ENCODE results near the gene KCNJ11. TPM values are rescaled to one million over a fixed set of nuclear protein-coding genes. Genes with fewer than 3 reads are reported as not detected.

The KCNJ11 gene
- total RNA-seq, 2 donors from 2014 or later = 0.32 TPM; not detected in 1

- Mint-ChIP-seq H3K4me1 (no peaks in the 10 kb centered on the region), H3K27me3 (peaks cover 22% of the 10 kb centered on the region), H3K27ac (no peak overlapping the region), H3K4me3 (no peak overlapping the region), H3K36me3 (ENCODE audit: low read depth) (no peaks in the 10 kb centered on the region), H3K9me3 (no peaks in the 10 kb centered on the region)
- ATAC-seq (replicated peaks) = no peak
Measured at GRCh38 chr11:17414317-17414737, 25.9 kb upstream of the KCNJ11 start.

GRCh38 chr11:17413414-17414316 is 25.2 kb upstream of the KCNJ11 start:
- H3K27ac Mint-ChIP-seq = no peak overlapping the region
- ATAC-seq (replicated peaks) = no peak
- no peak overlapping the region for H3K4me3 Mint-ChIP-seq
- peaks cover 17% of the 10 kb centered on the region for H3K27me3 Mint-ChIP-seq
- H3K36me3 Mint-ChIP-seq (ENCODE audit: low read depth) = no peaks in the 10 kb centered on the region
- no peaks in the 10 kb centered on the region for H3K4me1 Mint-ChIP-seq
- H3K9me3 Mint-ChIP-seq = no peaks in the 10 kb centered on the region

DNA sequence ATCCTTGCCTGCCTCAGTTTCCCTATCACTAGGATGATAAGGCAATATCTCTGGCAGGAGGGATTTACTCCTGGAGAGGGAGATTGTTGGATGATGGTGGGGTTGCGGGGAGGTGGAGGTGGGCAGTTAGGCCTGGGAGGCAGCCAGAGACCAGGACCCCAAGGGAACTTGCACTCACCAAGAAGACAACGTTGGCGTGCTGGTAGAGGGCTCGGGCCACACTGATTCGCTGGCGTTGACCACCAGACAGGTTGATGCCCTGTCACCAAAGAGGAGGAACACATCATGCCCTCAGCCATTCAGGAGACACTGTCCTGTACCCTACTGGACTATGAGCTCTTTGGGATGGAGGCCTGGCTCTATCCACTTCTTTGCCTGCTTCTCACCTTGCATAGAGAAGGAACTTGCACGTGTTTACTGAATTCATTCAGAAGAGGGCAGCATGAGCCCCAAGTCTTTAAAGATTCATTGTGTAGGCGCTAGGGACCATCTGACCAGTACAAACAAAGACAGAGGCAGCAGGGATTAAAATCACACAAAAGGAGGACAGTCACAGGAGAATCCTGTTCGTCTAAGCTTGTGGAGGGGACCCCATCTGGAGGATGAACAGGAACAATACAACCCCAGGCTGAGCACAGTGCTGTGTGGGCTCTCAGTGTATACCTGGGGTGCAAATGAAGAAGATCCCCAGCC is 24.2 kb upstream of the KCNJ11 start:
- Mint-ChIP-seq H3K9me3 (no peaks in the 10 kb centered on the region), H3K36me3 (ENCODE audit: low read depth) (no peaks in the 10 kb centered on the region), H3K27me3 (peaks cover 12% of the 10 kb centered on the region), H3K4me3 (no peak overlapping the region), H3K27ac (no peak overlapping the region), H3K4me1 (no peaks in the 10 kb centered on the region)
- no peak for ATAC-seq (replicated peaks)

DNA sequence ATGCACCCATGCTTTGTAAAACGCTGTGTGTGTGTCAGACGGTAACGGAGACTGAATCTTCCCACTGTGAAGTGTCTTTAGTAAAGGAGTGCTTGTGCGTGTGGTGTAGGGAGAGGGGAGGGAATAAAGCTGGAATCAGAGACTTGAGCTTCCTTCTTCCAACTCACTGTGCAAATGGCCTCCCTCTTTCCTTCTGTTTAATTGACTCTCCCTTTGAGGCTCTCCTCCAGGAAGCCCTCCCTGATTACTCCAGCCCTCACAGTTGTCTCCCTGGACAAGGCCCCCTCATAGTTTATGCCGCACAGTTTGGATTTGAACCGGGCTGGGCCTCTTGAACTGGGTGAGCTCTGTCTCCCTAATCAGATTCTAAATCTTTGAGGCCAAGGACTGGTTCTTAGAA is 23.0 kb upstream of the KCNJ11 start:
- H3K27me3 Mint-ChIP-seq = peaks cover 10% of the 10 kb centered on the region
- H3K4me1 Mint-ChIP-seq = no peaks in the 10 kb centered on the region
- H3K36me3 Mint-ChIP-seq (ENCODE audit: low read depth) = no peaks in the 10 kb centered on the region
- H3K27ac Mint-ChIP-seq = no peak overlapping the region
- H3K4me3 Mint-ChIP-seq = no peak overlapping the region
- ATAC-seq (replicated peaks) = no peak
- no peaks in the 10 kb centered on the region for H3K9me3 Mint-ChIP-seq

DNA sequence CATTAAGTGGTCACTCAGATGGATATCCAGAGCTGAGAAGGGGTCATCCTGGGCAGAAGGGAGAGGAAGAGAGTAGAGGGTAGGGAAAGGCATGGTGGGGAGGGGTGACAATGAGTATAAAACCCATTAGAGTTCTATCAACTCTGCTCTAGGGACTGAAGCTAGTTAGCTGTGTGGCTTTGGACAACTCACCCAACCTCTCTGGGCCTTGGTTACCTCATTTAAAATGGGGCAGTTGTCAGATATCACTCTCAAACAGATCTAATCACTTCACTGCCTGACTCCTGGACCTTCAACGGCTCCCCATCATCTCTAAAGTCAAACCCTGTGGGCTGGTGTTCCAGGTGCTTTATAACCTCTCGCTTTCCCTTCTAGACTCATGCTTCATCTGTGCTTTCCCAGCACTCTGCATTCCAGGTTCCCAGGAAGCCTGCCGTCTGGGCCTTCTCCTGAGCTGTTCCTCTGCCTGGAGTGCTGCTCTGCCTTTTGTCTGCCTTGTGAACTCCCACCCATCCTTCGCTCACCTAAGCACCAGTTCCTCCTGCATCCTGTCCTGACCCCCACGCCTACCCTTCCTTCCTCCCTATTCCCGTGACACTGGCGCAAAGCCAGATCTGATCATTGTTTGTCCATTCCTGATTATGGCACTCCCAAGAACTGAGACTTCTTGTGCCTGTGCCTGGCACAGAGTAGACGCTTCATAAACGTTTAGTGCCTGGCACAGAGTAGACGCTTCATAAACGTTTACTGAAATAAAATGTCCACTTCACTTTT is 22.3 kb upstream of the KCNJ11 start:
- Mint-ChIP-seq H3K4me1 (no peaks in the 10 kb centered on the region), H3K9me3 (no peaks in the 10 kb centered on the region), H3K27ac (no peak overlapping the region), H3K36me3 (ENCODE audit: low read depth) (no peaks in the 10 kb centered on the region), H3K27me3 (peaks cover 7% of the 10 kb centered on the region), H3K4me3 (no peak overlapping the region)
- ATAC-seq (replicated peaks) = no peak

- Mint-ChIP-seq H3K4me1 (no peaks in the 10 kb centered on the region), H3K27ac (no peak overlapping the region), H3K27me3 (peaks cover 4% of the 10 kb centered on the region), H3K36me3 (ENCODE audit: low read depth) (no peaks in the 10 kb centered on the region), H3K9me3 (no peaks in the 10 kb centered on the region), H3K4me3 (no peak overlapping the region)
- no peak for ATAC-seq (replicated peaks)
Measured at GRCh38 chr11:17408641-17409040, 20.2 kb upstream of the KCNJ11 start.

DNA sequence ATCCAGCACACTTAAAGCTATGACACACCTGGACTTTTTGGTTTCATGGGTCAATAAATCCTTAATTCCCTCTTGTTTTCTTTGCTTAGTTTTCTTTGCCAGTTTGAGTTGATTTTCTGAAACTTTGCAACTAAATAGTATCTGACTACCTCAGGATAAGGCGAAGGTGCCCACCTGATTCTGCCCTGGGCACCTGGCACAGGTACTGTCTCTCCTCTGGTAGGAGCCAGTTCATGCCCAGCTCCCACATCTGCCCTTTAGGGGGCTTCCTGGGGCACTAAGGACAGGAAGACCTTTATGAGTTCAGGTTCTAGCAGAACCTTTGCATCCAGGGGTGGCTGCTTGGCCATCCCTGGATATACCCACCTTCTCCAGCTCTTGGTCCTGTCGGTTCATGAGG is 19.6 kb upstream of the KCNJ11 start:
- no peak overlapping the region for H3K27ac Mint-ChIP-seq
- ATAC-seq (replicated peaks) = no peak
- H3K36me3 Mint-ChIP-seq (ENCODE audit: low read depth) = no peaks in the 10 kb centered on the region
- no peaks in the 10 kb centered on the region for H3K9me3 Mint-ChIP-seq
- no peaks in the 10 kb centered on the region for H3K4me1 Mint-ChIP-seq
- H3K4me3 Mint-ChIP-seq = no peak overlapping the region
- H3K27me3 Mint-ChIP-seq = no peaks in the 10 kb centered on the region

DNA sequence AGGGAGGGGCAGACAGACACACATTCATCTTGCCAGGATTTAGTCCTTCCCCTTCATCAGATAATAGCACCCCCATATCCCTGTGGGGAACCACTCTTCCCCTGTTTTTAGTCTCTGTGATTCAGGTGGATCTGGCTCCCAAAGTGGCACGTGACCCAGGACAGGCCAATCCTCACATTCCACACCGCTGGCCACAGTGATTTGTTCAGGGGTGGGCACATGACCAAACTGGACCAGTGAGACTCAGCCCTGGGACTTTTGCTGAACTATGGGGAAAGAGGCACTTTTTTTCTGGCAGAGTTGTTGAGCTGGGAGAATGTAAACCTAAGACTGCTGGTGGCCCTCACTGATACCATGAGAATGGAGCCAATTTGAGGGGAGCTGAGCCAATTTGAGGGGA is 19.1 kb upstream of the KCNJ11 start:
- Mint-ChIP-seq H3K27me3 (no peaks in the 10 kb centered on the region), H3K27ac (no peak overlapping the region), H3K4me3 (no peak overlapping the region), H3K4me1 (no peaks in the 10 kb centered on the region), H3K36me3 (ENCODE audit: low read depth) (no peaks in the 10 kb centered on the region), H3K9me3 (no peaks in the 10 kb centered on the region)
- peak; percentile 29 for ATAC-seq (replicated peaks)

DNA sequence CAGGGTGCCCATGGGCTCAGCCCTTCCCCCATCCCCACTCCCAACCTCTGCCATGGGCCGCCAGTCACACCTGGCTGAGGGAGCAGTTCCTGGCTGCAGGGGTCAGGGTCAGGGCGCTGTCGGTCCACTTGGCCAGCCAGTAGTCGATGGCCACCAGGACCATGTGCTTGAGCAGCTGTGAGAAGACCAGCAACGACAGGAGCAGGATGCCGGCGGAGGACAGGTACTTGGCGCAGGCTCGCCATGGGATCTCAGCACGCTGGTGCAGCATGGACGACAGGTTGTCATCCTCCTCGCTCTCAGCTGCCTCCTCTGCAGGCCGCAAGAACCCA is 18.3 kb upstream of the KCNJ11 start:
- no peaks in the 10 kb centered on the region for H3K4me1 Mint-ChIP-seq

DNA sequence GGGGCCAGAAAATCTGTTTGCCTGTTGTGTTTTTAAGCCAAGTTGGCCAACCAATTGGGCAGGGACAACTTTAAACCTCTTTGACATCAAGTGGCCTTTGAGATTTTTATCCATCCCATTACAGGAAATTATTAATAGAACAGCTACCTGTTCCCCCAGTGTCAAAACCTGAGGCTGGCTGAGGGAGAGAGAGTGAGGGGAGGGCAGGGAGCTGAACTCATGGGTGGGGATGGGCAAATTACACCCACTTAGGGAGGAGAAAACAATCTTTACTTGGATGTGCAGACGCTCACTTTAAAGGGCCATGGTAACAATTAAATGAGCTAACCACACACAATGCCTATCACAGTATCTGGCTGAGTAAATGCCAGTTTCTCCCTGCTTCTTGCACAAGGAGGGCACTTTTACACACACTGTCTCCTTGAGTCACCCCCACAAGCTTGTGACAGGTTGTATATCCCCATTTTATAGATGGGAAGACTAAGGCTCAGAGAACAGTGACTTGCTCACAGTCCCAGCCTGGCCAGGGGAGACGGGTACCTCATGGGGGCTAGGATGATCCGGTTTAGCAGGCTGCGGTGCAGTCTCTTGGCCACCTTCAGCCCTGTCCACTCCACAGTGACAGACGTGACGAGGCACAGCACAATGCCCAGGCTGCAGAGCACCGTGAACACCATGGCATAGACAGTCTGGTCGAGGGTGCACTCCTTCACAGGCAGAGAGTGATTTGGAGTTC is 17.8 kb upstream of the KCNJ11 start:
- H3K4me3 Mint-ChIP-seq = no peak overlapping the region
- H3K27ac Mint-ChIP-seq = no peak overlapping the region
- ATAC-seq (replicated peaks) = no peak
- no peaks in the 10 kb centered on the region for H3K9me3 Mint-ChIP-seq
- no peaks in the 10 kb centered on the region for H3K36me3 Mint-ChIP-seq (ENCODE audit: low read depth)
- H3K4me1 Mint-ChIP-seq = no peaks in the 10 kb centered on the region
- H3K27me3 Mint-ChIP-seq = no peaks in the 10 kb centered on the region

More for the DNA sequence above, 18.3 kb upstream of the KCNJ11 start:
- H3K9me3 Mint-ChIP-seq = no peaks in the 10 kb centered on the region
- H3K4me3 Mint-ChIP-seq = no peak overlapping the region
- H3K36me3 Mint-ChIP-seq (ENCODE audit: low read depth) = no peaks in the 10 kb centered on the region
- no peaks in the 10 kb centered on the region for H3K27me3 Mint-ChIP-seq
- no peak for ATAC-seq (replicated peaks)
- no peak overlapping the region for H3K27ac Mint-ChIP-seq

- no peaks in the 10 kb centered on the region for H3K4me1 Mint-ChIP-seq
Measured at GRCh38 chr11:17405232-17406005, 17.0 kb upstream of the KCNJ11 start.

DNA sequence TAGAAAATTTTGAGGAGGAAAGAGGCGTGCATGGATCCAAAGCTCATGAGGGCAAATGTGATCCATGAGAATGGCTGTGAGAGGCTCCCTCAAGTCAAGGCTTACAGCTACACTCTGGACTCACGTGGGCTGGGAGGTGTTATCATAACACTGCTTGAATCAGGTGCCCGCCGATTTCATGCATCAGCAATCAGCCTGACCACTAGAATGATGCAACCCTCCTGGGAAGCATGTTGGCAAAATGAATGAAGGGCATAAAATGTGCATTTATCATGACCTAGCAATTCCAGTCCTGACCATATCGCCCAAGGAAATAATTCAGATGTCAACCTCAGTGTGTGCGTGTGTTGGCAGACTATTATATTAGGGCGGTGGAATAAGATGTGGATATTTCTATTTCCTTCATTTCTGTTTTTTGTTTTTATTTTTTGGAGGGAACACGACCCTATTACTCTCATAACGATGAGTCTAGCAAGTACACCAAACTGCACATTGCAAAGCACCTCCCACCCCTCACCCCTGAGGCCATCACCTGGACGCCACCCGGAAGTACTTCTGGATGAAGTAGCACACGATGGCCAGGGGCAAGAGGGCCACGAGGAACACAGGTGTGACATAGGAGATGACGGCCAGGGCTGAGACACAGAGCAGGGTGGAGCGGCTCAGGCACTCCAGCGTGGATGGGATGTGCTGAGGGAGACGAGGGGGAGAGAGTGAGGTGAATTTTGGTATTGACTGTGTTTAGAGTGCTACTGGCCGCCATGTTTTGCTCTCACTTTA is 15.7 kb upstream of the KCNJ11 start:
- Mint-ChIP-seq H3K9me3 (no peaks in the 10 kb centered on the region), H3K36me3 (ENCODE audit: low read depth) (no peaks in the 10 kb centered on the region), H3K4me1 (no peaks in the 10 kb centered on the region), H3K27me3 (peaks cover 3% of the 10 kb centered on the region), H3K27ac (no peak overlapping the region), H3K4me3 (no peak overlapping the region)
- ATAC-seq (replicated peaks) = no peak

More at GRCh38 chr11:17405232-17406005, 17.0 kb upstream of the KCNJ11 start:
- ATAC-seq (replicated peaks) = no peak
- H3K4me3 Mint-ChIP-seq = no peak overlapping the region
- H3K9me3 Mint-ChIP-seq = no peaks in the 10 kb centered on the region
- H3K27ac Mint-ChIP-seq = no peak overlapping the region
- H3K36me3 Mint-ChIP-seq (ENCODE audit: low read depth) = no peaks in the 10 kb centered on the region
- H3K27me3 Mint-ChIP-seq = no peaks in the 10 kb centered on the region

GRCh38 chr11:17402486-17402885 is 14.0 kb upstream of the KCNJ11 start:
- Mint-ChIP-seq H3K9me3 (no peaks in the 10 kb centered on the region), H3K27me3 (peaks cover 4% of the 10 kb centered on the region), H3K4me3 (no peak overlapping the region), H3K27ac (no peak overlapping the region), H3K36me3 (ENCODE audit: low read depth) (no peaks in the 10 kb centered on the region), H3K4me1 (no peaks in the 10 kb centered on the region)
- ATAC-seq (replicated peaks) = no peak
